ENCODE results near the gene GPSM1.

- no peak for TF ChIP-seq POLR2A (IDR thresholded peaks at IDR 0.05)
- no peak for TF ChIP-seq CTCF (IDR thresholded peaks at IDR 0.05)
These were observed 43.0 kb upstream of the GPSM1 start for GRCh38 chr9:136284311-136284710.
